Calu3 (cell line): ENCODE data around the gene WASF2. TPM values are rescaled to one million over a fixed set of nuclear protein-coding genes. Genes with fewer than 3 reads are reported as not detected.
"Not testable (repeated sequence)": the region's sequence is repeated elsewhere in the genome, so short reads cannot be mapped to it uniquely, and the experiment has no call there.

Experiments used
- BruUV-seq: library from RNA; stranded (reverse); fragments of 400-500 nt; replicated peaks from 2 replicates; lab custom pipeline; 2021; lab: Mats Ljungman, UMichigan
- CTCF ChIA-PET: fragments of 300-600 bp; sonication (Branson Sonifier 250); formaldehyde crosslinking; loops from one replicate; lab custom pipeline; 2022; ENCODE audit warnings: antibody characterized with exemption; lab: Charles Lee
- DNase-seq: peaks from one replicate; pipeline ENCODE4 v3.0.0; 2022
- H3K27ac Mint-ChIP-seq: one replicate; pipeline ENCODE4 v1.8.0; 2022; ENCODE audit warnings: mixed read lengths; ENCODE audit not compliant: unreplicated experiment
- H3K27me3 Mint-ChIP-seq: one replicate; pipeline ENCODE4 v1.8.0; 2022; ENCODE audit warnings: mixed read lengths; ENCODE audit not compliant: unreplicated experiment
- H3K36me3 Mint-ChIP-seq: one replicate; pipeline ENCODE4 v1.8.0; 2022; ENCODE audit warnings: mild to moderate bottlenecking, moderate library complexity, mixed read lengths; ENCODE audit not compliant: insufficient read depth, unreplicated experiment
- H3K4me1 Mint-ChIP-seq: one replicate; pipeline ENCODE4 v1.8.0; 2022; ENCODE audit warnings: mild to moderate bottlenecking, low read depth, mixed read lengths; ENCODE audit not compliant: unreplicated experiment
- H3K4me3 Mint-ChIP-seq: one replicate; pipeline ENCODE4 v1.8.0; 2022; ENCODE audit warnings: mild to moderate bottlenecking, low read depth, moderate library complexity, mixed read lengths; ENCODE audit not compliant: unreplicated experiment
- H3K9me3 Mint-ChIP-seq: one replicate; pipeline ENCODE4 v1.8.0; 2022; ENCODE audit warnings: low read depth, mixed read lengths; ENCODE audit not compliant: unreplicated experiment
- intact Hi-C: fragments of 100-400 bp; cut with micrococcal nuclease; formaldehyde crosslinking; loops from one replicate; pipeline ENCODE4 v1.10.0; 2022; ENCODE audit not compliant: unreplicated experiment
- total RNA-seq: library from RNA; stranded (reverse); gene quantifications from 2 replicates; pipeline ENCODE4 v1.2.3, GENCODE V29; 2022
- TF ChIP-seq, protein P1 (sequence below): fragments of 200-600 bp; IDR thresholded peaks from one replicate; pipeline ENCODE4 v1.8.0; 2022; ENCODE audit warnings: antibody characterized with exemption; ENCODE audit not compliant: unreplicated experiment

Gene WASF2
- total RNA-seq, 1 experiment from 2014 or later: 79.5 TPM

DNA sequence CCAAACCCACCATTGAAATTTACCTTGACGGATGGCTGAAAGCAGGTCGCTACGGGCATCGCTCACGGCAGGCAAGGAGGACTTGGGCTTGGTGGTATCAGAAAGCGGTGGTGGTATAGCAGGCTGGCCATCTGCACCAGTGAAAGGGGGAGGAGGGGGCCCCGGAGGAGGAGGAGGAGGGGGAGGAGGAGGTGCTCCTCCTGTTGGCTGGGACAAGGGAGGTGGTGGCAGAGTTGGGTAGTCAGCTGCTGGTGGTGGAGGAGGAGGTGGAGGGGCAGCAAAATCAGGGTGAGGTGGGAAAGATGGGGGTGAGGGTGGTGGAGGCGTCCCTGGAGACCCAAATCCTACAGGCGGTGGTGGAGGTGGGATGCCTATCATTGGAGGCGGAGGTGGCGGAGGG, 80.3 kb downstream of the WASF2 start:
- CTCF ChIA-PET: interaction anchor here (1.0 kb wide), 1 partner anchor 11 kb away, joined by 4 read pairs; no protein-coding TSS in a partner anchor

DNA sequence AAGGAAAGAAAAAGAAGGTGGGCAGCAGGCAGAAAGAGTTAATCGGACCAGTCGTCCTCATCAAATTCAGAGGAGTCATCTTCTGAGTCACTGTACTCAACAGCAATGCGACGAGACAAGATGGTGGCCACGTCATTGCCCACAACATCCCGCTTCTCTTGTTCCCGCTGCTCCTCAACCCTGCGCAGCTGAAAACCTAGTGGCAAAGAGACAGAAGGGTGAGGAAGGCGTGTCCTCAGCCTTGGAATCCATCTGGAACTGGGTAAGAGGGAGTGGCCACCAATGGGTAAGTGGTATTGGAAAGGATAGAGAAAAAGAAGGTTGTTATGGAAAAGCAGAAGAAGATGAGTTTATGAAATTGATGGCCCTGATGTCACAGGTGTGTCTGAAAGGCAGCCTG, 81.8 kb downstream of the WASF2 start:
- no peak overlapping the region for H3K27ac Mint-ChIP-seq
- H3K4me1 Mint-ChIP-seq: no peaks in the 10 kb centered on the region
- H3K36me3 Mint-ChIP-seq: peaks cover 13% of the 10 kb centered on the region
- DNase-seq: no peak
- no peak overlapping the region for H3K4me3 Mint-ChIP-seq
- no peaks in the 10 kb centered on the region for H3K27me3 Mint-ChIP-seq
- no TSS peak for BruUV-seq
- H3K9me3 Mint-ChIP-seq: no peaks in the 10 kb centered on the region
- CTCF ChIA-PET: no interaction called here
- TF ChIP-seq, protein P1, sequence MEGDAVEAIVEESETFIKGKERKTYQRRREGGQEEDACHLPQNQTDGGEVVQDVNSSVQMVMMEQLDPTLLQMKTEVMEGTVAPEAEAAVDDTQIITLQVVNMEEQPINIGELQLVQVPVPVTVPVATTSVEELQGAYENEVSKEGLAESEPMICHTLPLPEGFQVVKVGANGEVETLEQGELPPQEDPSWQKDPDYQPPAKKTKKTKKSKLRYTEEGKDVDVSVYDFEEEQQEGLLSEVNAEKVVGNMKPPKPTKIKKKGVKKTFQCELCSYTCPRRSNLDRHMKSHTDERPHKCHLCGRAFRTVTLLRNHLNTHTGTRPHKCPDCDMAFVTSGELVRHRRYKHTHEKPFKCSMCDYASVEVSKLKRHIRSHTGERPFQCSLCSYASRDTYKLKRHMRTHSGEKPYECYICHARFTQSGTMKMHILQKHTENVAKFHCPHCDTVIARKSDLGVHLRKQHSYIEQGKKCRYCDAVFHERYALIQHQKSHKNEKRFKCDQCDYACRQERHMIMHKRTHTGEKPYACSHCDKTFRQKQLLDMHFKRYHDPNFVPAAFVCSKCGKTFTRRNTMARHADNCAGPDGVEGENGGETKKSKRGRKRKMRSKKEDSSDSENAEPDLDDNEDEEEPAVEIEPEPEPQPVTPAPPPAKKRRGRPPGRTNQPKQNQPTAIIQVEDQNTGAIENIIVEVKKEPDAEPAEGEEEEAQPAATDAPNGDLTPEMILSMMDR: no peak
- intact Hi-C loops: no loop called here

More for the DNA sequence above, 80.3 kb downstream of the WASF2 start:
- no TSS peak for BruUV-seq
- Mint-ChIP-seq H3K4me3 (no peak overlapping the region), H3K36me3 (peaks cover 17% of the 10 kb centered on the region), H3K27ac (no peak overlapping the region), H3K27me3 (no peaks in the 10 kb centered on the region), H3K4me1 (no peaks in the 10 kb centered on the region), H3K9me3 (no peaks in the 10 kb centered on the region)
- intact Hi-C loops: no loop called here
- TF ChIP-seq, protein P1: no peak
- DNase-seq: no peak

DNA sequence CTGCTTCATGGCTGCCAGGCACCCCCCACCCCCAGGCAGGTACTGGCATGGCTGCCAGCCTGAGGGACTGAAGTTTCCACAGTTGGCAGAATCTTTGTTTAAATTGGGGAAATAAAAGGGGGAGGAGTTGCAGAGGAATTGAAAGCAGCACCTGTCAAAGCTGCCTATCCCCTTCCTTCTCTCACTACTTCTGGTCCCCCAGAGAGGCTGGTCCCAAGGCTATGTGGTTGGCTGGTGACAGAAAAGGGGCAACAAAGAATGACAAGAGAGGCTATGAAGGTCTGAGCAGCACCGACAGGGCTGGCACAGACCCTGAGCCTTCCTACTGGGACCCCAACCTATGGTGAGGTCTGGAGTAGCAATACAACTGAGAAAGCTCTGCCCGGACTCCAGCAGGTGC, 83.2 kb downstream of the WASF2 start:
- H3K27ac Mint-ChIP-seq, H3K4me3 Mint-ChIP-seq, H3K4me1 Mint-ChIP-seq, BruUV-seq, intact Hi-C loops, CTCF ChIA-PET, H3K27me3 Mint-ChIP-seq, H3K9me3 Mint-ChIP-seq, DNase-seq: not testable (repeated sequence)
- H3K36me3 Mint-ChIP-seq: peaks cover 13% of the 10 kb centered on the region

DNA sequence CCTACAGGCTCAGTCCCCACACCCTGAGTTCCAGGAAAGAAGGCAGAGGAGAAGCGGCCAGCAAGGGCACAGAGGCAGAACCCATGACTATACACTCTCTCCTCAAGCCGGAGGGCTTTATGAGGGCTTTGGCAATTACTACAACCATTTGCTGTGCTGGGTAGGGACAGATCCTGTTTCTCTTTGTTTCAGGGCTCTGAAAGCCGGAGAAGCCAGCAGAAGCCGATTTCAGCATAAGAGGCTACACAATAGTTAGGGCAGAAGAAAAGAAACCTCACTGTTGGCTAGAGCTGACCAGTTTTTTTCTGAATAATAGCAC, 83.6 kb downstream of the WASF2 start:
- DNase-seq: no peak
- H3K4me1 Mint-ChIP-seq: no peaks in the 10 kb centered on the region
- H3K4me3 Mint-ChIP-seq: no peak overlapping the region
- BruUV-seq: no TSS peak
- TF ChIP-seq, protein P1: no peak
- CTCF ChIA-PET: no interaction called here
- intact Hi-C loops: no loop called here
- H3K27me3 Mint-ChIP-seq: no peaks in the 10 kb centered on the region
- H3K27ac Mint-ChIP-seq: no peak overlapping the region
- H3K36me3 Mint-ChIP-seq: peaks cover 13% of the 10 kb centered on the region
- no peaks in the 10 kb centered on the region for H3K9me3 Mint-ChIP-seq

DNA sequence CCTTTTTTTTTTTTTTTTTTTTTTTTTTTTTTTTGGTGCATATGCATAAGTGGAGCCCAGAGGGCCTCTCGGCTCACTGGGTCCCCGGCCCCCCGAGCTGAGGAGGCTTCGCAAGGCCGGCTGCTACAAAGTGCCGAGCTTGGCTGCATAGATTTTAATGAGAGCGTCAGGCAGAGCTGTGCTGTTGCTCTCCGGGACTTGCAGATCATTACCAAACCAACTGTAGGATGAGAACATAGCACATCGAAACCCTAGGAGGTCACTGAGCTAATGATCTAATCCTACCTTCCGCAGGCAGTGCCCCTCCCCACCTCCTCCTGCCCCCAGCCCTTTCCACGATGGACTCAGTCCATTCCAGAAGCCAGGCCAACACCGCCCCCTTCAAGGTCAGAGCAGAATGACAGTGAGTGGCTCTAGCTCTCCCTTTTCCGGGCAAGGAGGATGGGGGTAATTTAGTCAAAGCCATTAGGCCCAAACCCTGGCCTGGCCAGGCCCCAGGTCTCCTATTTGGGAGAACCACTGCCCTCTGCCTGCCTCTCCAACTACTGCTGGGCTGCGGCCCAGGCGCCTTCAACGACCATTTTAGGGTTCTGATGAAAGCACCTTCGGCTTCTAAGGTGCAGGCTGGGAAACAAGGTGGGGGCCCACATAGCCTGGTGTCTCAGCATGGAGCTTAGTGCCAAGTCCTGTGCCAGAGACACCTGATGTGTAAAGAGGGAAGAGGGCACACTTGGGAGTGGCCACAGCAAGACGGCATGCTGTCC, 84.2 kb downstream of the WASF2 start:
- not testable (repeated sequence) for DNase-seq, H3K27ac Mint-ChIP-seq

More for the DNA sequence above, 84.2 kb downstream of the WASF2 start:
- H3K9me3 Mint-ChIP-seq, H3K4me3 Mint-ChIP-seq, BruUV-seq, intact Hi-C loops, H3K27me3 Mint-ChIP-seq, H3K4me1 Mint-ChIP-seq: not testable (repeated sequence)
- H3K36me3 Mint-ChIP-seq: peaks cover 13% of the 10 kb centered on the region
- CTCF ChIA-PET: interaction anchor here (0.5 kb wide), 1 partner anchor 152 kb away, joined by 4 read pairs; no protein-coding TSS in a partner anchor
